Hypothalamus (tissue), 51 donors: ENCODE data around the gene TTC5.
"Not testable (repeated sequence)": the region's sequence is repeated elsewhere in the genome, so short reads cannot be mapped to it uniquely, and the experiment has no call there.

ENCODE experiments used
- DNase-seq, 51 donors: peaks; one replicate each; lab custom pipeline; 2025; lab: John Stamatoyannopoulos, UW

Gene TTC5

GRCh38 chr14:20314026-20314425 lies 8.3 kb upstream of the TTC5 start:
- DNase-seq, result no peak

GRCh38 chr14:20306079-20306423 lies 300 bp upstream of the TTC5 start:
- no peak for DNase-seq

- no peak for DNase-seq
Observed at GRCh38 chr14:20302042-20302755, 3.6 kb downstream of the TTC5 start.

GRCh38 chr14:20295067-20295466 lies 10.7 kb downstream of the TTC5 start:
- no peak for DNase-seq

GRCh38 chr14:20294636-20295035 lies 11.1 kb downstream of the TTC5 start:
- DNase-seq, result no peak

GRCh38 chr14:20281998-20282397 lies 23.8 kb downstream of the TTC5 start:
- not testable (repeated sequence) for DNase-seq

GRCh38 chr14:20280265-20280664 lies 25.5 kb downstream of the TTC5 start:
- DNase-seq, result not testable (repeated sequence)

- DNase-seq, result peak in 1 of 51 donors; percentile 0
Observed at GRCh38 chr14:20278414-20278813, 27.3 kb downstream of the TTC5 start.

GRCh38 chr14:20277409-20277808 lies 28.3 kb downstream of the TTC5 start:
- DNase-seq, result no peak

GRCh38 chr14:20274062-20274461 lies 31.7 kb downstream of the TTC5 start:
- DNase-seq, result no peak

GRCh38 chr14:20264361-20264760 lies 41.4 kb downstream of the TTC5 start:
- DNase-seq, result not testable (repeated sequence)

GRCh38 chr14:20262642-20263128 lies 43.1 kb downstream of the TTC5 start:
- no peak for DNase-seq

- DNase-seq, result no peak
Observed at GRCh38 chr14:20247646-20248246, 58.0 kb downstream of the TTC5 start.
